ENCODE data around the gene HLX.

Gene HLX

GRCh38 chr1:220896092-220896491 is 16.8 kb downstream of the HLX start:
- no peak for DNase-seq

GRCh38 chr1:220900842-220901241 is 21.6 kb downstream of the HLX start:
- no peak for DNase-seq

- DNase-seq: no peak
These were observed 22.6 kb downstream of the HLX start for GRCh38 chr1:220901881-220902280.

GRCh38 chr1:220902916-220903315 is 23.7 kb downstream of the HLX start:
- no peak for DNase-seq

GRCh38 chr1:220904876-220905275 is 25.6 kb downstream of the HLX start:
- no peak for DNase-seq

GRCh38 chr1:220905650-220906560 is 26.7 kb downstream of the HLX start:
- DNase-seq: no peak

GRCh38 chr1:220906561-220907334 is 27.5 kb downstream of the HLX start:
- no peak for DNase-seq

- DNase-seq: no peak
These were observed 29.5 kb downstream of the HLX start for GRCh38 chr1:220908757-220909156.

- DNase-seq: no peak
These were observed 30.8 kb downstream of the HLX start for GRCh38 chr1:220910021-220910420.

- no peak for DNase-seq
These were observed 35.3 kb downstream of the HLX start for GRCh38 chr1:220914283-220915116.

- no peak for DNase-seq
These were observed 35.8 kb downstream of the HLX start for GRCh38 chr1:220915117-220915440.

GRCh38 chr1:220915954-220916353 is 36.7 kb downstream of the HLX start:
- DNase-seq: no peak

GRCh38 chr1:220917101-220917500 is 37.9 kb downstream of the HLX start:
- no peak for DNase-seq

GRCh38 chr1:220917535-220918209 is 38.4 kb downstream of the HLX start:
- DNase-seq: no peak

GRCh38 chr1:220918285-220918951 is 39.2 kb downstream of the HLX start:
- DNase-seq: no peak

GRCh38 chr1:220920967-220921366 is 41.7 kb downstream of the HLX start:
- no peak for DNase-seq

- DNase-seq: no peak
These were observed 42.3 kb downstream of the HLX start for GRCh38 chr1:220921498-220921897.

- DNase-seq: no peak
These were observed 42.9 kb downstream of the HLX start for GRCh38 chr1:220921971-220922635.

- no peak for DNase-seq
These were observed 43.7 kb downstream of the HLX start for GRCh38 chr1:220922951-220923350.

GRCh38 chr1:220924331-220924970 is 45.2 kb downstream of the HLX start:
- no peak for DNase-seq

GRCh38 chr1:220925707-220926106 is 46.5 kb downstream of the HLX start:
- DNase-seq: no peak

Data from stimulated activated CD4-positive, alpha-beta T cell treated with anti-CD3 and anti-CD28 coated beads, Interleukin-15, amount 100 ng/mL, for 24 hours (primary cell).